Stimulated activated CD8-positive, alpha-beta memory T cell treated with anti-CD3 and anti-CD28 coated beads, Interleukin-4, amount 100 ng/mL, for 24 hours (primary cell): ENCODE results near the gene DENND4A.
"Not testable (repeated sequence)": the region's sequence is repeated elsewhere in the genome, so short reads cannot be mapped to it uniquely, and the experiment has no call there.

Source experiments
- DNase-seq: peaks from one replicate; pipeline ENCODE4 v3.0.0-alpha.2; 2020; ENCODE audit warnings: low read depth

The DENND4A gene

GRCh38 chr15:65818927-65819562 is 27.0 kb upstream of the DENND4A start:
- DNase-seq, result no peak

- DNase-seq, result no peak
These were observed 24.3 kb upstream of the DENND4A start for GRCh38 chr15:65816441-65816840.

- not testable (repeated sequence) for DNase-seq
These were observed 23.9 kb upstream of the DENND4A start for GRCh38 chr15:65816008-65816407.

GRCh38 chr15:65814271-65814670 is 22.2 kb upstream of the DENND4A start:
- DNase-seq, result not testable (repeated sequence)

- no peak for DNase-seq
These were observed 20.8 kb upstream of the DENND4A start for GRCh38 chr15:65812916-65813315.

GRCh38 chr15:65812467-65812866 is 20.4 kb upstream of the DENND4A start:
- no peak for DNase-seq

DNA sequence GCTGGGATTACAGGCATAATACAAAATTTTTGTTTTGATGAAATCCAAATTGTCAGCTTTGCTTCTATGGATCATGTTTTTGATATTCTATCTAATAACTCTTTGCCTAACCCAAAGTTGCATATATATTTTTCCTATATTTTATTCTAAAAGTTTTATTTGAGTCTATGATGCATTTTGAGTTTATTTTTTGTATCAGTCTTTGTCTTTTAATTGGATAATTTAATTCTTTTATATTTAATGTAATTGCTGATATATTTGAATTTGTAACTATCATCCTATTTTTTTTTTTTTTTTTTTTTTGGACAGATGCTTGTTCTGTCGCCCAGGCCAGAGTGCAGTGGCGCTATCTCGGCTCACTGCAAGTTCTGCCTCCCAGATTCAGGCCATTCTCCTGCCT is 19.7 kb upstream of the DENND4A start:
- DNase-seq, result no peak

- not testable (repeated sequence) for DNase-seq
These were observed 19.1 kb upstream of the DENND4A start for GRCh38 chr15:65811011-65811733.

- no peak for DNase-seq
These were observed 14.3 kb upstream of the DENND4A start for GRCh38 chr15:65806397-65806796.

DNA sequence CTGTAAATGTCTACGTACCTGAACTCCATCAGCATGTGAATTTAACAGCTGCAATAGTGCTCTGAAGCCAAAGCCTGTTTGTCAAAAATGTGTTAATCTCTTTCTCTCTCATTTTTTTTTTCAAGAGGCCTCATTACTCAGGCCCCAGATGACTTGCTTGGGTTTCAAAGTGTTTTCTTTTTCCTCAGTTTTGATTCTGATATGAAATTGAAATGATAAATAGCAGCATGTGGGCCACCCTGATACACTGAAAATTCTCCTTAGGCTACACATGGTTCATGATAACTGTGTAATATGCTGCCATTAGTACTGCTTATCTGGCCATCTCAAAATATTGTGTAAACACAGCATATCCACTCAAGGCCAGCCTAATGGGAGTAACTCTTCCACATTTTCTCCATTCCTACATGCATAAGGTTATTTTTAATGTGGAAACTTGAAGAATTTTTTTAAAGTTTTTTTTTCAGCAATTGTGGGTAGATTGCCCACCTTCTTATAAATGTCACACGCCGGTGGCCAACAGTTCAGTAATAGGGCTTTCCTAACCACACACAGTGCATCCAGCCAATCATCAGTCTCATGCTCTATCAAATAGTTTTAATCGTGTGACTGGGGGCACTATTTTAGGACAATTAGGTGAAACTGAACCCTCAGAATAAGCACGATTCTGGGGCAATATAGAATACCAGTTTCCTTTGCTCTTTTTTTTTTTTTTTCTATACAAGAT is 13.1 kb upstream of the DENND4A start:
- no peak for DNase-seq

DNA sequence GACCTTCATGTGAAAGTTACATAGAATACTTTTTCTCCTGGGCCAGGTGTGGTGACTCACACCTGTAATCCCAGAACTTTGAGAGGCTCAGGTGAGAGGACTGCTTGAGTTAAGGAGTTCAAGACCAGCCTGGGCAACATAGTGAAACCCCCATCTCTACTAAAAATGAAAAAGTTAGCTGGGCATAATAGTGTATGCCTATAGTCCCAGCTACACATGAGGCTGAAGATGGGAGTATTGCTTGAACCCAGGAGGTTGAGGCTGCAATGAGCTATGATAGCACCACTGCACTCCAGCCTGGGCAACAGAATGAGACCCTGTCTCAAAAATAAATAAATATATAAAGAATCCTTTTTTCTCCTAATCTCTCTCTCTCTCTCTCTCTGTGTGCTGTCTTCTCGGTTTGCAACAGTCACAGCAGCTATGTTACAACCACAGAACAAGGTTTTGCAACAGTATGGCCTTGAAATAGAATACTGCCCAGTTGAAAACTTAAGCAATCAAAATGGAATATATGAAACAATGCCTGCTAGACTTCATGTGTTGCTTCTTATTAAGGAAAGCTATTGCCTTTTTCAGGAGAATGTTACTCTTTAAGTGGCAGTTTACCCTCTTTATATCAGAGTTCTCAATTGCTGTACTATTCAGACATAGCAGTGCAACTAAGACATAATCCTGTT is 12.3 kb upstream of the DENND4A start:
- no peak for DNase-seq

GRCh38 chr15:65801229-65801805 is 9.2 kb upstream of the DENND4A start:
- DNase-seq, result no peak

GRCh38 chr15:65796610-65797078 is 4.6 kb upstream of the DENND4A start:
- DNase-seq, result no peak

- DNase-seq, result no peak
These were observed 3.6 kb upstream of the DENND4A start for GRCh38 chr15:65795663-65796216.

GRCh38 chr15:65793818-65794104 is 1.7 kb upstream of the DENND4A start:
- no peak for DNase-seq

DNA sequence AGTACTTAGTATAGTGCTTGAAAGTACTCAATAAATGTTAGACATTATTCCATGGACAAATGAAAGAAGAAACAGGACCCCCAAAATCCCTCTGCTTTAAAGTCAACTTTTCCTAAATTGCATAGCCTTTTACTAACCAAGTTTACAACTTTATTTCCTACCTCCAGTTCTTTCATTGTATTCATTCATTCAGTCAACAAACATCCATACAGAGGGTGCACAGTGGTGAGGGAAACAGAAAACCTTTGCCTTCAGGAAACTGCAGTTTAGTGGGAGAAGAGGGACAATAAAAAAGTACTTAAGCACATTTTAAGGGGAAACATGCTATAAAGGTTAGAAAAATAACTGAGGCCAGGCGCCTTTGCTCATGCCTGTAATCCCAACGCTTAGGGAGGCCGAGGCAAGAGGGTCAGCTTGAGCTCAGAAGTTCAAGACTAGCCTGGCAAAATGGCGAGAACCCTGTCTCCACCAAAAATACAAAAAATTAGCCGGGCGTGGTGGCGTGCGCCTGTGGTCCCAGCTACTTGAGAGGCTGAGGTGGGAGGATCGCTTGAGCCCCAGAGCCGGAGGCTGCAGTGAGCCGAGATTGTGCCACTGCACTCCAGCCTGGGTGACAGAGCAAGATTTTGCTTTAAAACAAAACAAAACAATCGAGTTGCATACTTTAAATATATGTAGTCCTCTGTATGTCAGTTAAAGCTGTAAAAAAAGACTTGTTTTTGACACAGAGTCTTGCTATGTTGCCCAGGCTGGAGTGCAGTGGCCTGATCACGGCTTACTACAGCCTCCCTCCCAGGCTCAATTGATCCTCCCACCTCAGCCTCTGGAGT is 1.1 kb upstream of the DENND4A start:
- no peak for DNase-seq

- peak; percentile 20 for DNase-seq
These were observed 557 bp downstream of the DENND4A start for GRCh38 chr15:65791335-65792137.

DNA sequence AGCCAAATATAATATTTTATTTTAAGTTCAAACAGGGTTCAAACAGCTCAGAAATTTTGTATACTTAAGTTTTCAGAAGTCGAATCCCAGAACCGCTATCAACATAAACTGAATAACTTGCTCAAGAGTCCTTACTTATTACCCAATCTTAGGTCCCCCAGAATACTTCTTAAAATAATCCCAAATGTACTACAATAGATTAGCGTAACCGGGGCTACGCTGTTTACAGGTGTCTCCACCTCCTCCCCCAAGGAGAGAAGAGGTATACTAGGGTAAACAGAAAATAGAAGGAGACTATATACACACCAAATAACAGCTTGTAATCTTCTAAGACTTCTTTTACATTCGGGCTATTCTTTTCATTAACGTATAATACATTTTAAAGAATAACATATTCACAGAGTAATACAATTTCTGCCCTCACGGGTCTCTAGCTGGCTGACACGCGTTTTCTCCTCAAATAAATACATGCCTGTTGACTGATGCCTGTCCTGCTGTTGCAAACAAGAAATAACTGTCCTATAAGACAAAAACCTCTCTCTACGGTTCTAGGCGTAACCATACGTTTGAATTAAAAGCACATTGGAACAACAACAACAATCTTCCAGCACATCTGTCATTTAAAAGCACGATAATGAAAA is 1.3 kb downstream of the DENND4A start:
- no peak for DNase-seq

GRCh38 chr15:65789759-65790425 is 2.2 kb downstream of the DENND4A start:
- DNase-seq, result no peak
